Cardiac muscle cell (in vitro differentiated cells and primary cell): ENCODE measurements around the gene PROM1. TPM values are rescaled to one million over a fixed set of nuclear protein-coding genes. Genes with fewer than 3 reads are reported as not detected.

Experiments
- DNase-seq, 2 donors: peaks; one replicate each; pipeline versions ENCODE4 v3.0.0 to v3.0.0-alpha.2; 2010 to 2017; ENCODE audit warnings: low read depth in 1 of 2, low spot score in 1 of 2
- H3K27ac ChIP-seq: fragments of 200-600 bp; sonication (generic); 2 replicates; pipeline ENCODE4 v1.5.1; 2016
- H3K27me3 ChIP-seq: fragments of 200-600 bp; sonication (generic); 2 replicates; pipeline ENCODE4 v1.6.0; 2016; ENCODE audit warnings: control low read depth
- H3K36me3 ChIP-seq: fragments of 200-600 bp; sonication (generic); 2 replicates; pipeline ENCODE4 v1.5.1; 2016; ENCODE audit warnings: control low read depth
- H3K4me1 ChIP-seq: fragments of 200-600 bp; sonication (generic); 2 replicates; pipeline ENCODE4 v1.8.1; 2017; ENCODE audit warnings: low read depth, mild to moderate bottlenecking, mixed run types
- H3K4me3 ChIP-seq: fragments of 200-600 bp; sonication (generic); 2 replicates; pipeline ENCODE4 v1.5.1; 2016; ENCODE audit warnings: mild to moderate bottlenecking
- H3K9me3 ChIP-seq: fragments of 200-600 bp; sonication (generic); 2 replicates; pipeline ENCODE4 v1.5.1; 2017; ENCODE audit warnings: low read depth, mild to moderate bottlenecking, control low read depth
- CTCF ChIP-seq: IDR thresholded peaks from 2 replicates; pipeline ENCODE4 v1.5.1; 2012; ENCODE audit warnings: low read depth, mild to moderate bottlenecking, low read length
- polyA plus RNA-seq: library from polyadenylated mRNA; unstranded; fragments of >200 nt; fragmentation: Nextera tagmentation; extraction: Ambion mirVana; gene quantifications from 2 replicates; pipeline ENCODE4 v1.2.1, GENCODE V29; 2016
- total RNA-seq: library from RNA; depleted of rRNA; stranded (reverse); fragments of >200 nt; gene quantifications from 2 replicates; pipeline ENCODE4 v1.2.3, GENCODE V29; 2016

Gene PROM1
- total and polyA plus RNA-seq, 2 experiments from 2014 or later: 2.0 to 4.9 TPM

GRCh38 chr4:15982842-15983524, 100.8 kb downstream of the PROM1 start:
- DNase-seq: peak in 1 of 2 donors; percentile 3
- Histone ChIP-seq H3K4me1 (no peaks in the 10 kb centered on the region), H3K36me3 (no peaks in the 10 kb centered on the region), H3K27ac (no peak overlapping the region), H3K27me3 (no peaks in the 10 kb centered on the region), H3K9me3 (no peaks in the 10 kb centered on the region), H3K4me3 (no peak overlapping the region)
- TF ChIP-seq CTCF: no peak

- no peak overlapping the region for H3K4me3 ChIP-seq
- no peaks in the 10 kb centered on the region for H3K27me3 ChIP-seq
- no peak overlapping the region for H3K27ac ChIP-seq
- H3K9me3 ChIP-seq: no peaks in the 10 kb centered on the region
- no peaks in the 10 kb centered on the region for H3K36me3 ChIP-seq
- peak in 1 of 2 donors; percentile 12 for DNase-seq
- no peak for TF ChIP-seq CTCF
- H3K4me1 ChIP-seq: no peaks in the 10 kb centered on the region
Measured at GRCh38 chr4:15976456-15977447, 107.1 kb downstream of the PROM1 start.

- Histone ChIP-seq H3K27me3 (no peaks in the 10 kb centered on the region), H3K4me3 (no peak overlapping the region), H3K4me1 (no peaks in the 10 kb centered on the region), H3K36me3 (no peaks in the 10 kb centered on the region), H3K9me3 (no peaks in the 10 kb centered on the region), H3K27ac (no peak overlapping the region)
- no peak for TF ChIP-seq CTCF
- no peak for DNase-seq
Measured at GRCh38 chr4:15971068-15971801, 112.6 kb downstream of the PROM1 start.

- Histone ChIP-seq H3K9me3 (no peaks in the 10 kb centered on the region), H3K27me3 (no peaks in the 10 kb centered on the region), H3K4me1 (no peaks in the 10 kb centered on the region), H3K4me3 (no peak overlapping the region), H3K27ac (no peak overlapping the region), H3K36me3 (no peaks in the 10 kb centered on the region)
- no peak for TF ChIP-seq CTCF
- DNase-seq: no peak
Measured at GRCh38 chr4:15968551-15969300, 115.1 kb downstream of the PROM1 start.

- H3K27ac ChIP-seq: no peak overlapping the region
- no peaks in the 10 kb centered on the region for H3K4me1 ChIP-seq
- TF ChIP-seq CTCF: no peak
- no peak for DNase-seq
- H3K9me3 ChIP-seq: no peaks in the 10 kb centered on the region
- H3K4me3 ChIP-seq: no peak overlapping the region
- H3K27me3 ChIP-seq: no peaks in the 10 kb centered on the region
- H3K36me3 ChIP-seq: no peaks in the 10 kb centered on the region
Measured at GRCh38 chr4:15965325-15965724, 118.5 kb downstream of the PROM1 start.
